ENCODE results near the gene TRAF5. TPM values are rescaled to one million over a fixed set of nuclear protein-coding genes. Genes with fewer than 3 reads are reported as not detected.
"Not testable (repeated sequence)": the region's sequence is repeated elsewhere in the genome, so short reads cannot be mapped to it uniquely, and the experiment has no call there.

Gene TRAF5
- total RNA-seq, 4 donors from 2014 or later = 2.7 to 9.2 (median 4.0) TPM

DNA sequence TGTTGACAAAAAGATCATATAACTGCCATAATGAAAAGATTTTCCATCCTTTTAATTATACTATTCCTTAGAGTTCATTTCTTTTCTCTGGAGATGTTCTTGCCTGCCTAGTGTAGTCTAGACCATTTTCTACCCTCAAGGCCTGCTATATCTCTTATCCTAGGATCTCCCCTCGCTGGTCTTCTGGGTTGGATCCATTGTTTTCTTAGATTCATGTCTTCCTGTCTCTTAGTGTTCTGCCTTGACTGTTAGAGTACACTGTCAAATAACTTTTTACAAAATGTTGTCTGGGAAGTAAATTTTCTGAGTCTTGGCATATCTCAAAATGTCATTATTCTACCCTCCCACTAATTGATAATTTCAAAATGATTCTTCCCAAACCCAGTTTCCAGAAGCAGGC lies 66.6 kb downstream of the TRAF5 start:
- intact Hi-C loops (cut with DNase I) = no loop called here
- no peak for DNase-seq
- Histone ChIP-seq H3K36me3 (no peaks in the 10 kb centered on the region), H3K4me1 (no peaks in the 10 kb centered on the region), H3K27me3 (no peaks in the 10 kb centered on the region), H3K27ac (no peak overlapping the region), H3K4me3 (no peak overlapping the region), H3K9me3 (no peaks in the 10 kb centered on the region)
- 89 to 94% methylated on average over 1 of the region's 1 CpG for WGBS, 2 donors
- TF ChIP-seq POLR2A (IDR thresholded peaks at IDR 0.05) = no peak
- TF ChIP-seq, protein P1, sequence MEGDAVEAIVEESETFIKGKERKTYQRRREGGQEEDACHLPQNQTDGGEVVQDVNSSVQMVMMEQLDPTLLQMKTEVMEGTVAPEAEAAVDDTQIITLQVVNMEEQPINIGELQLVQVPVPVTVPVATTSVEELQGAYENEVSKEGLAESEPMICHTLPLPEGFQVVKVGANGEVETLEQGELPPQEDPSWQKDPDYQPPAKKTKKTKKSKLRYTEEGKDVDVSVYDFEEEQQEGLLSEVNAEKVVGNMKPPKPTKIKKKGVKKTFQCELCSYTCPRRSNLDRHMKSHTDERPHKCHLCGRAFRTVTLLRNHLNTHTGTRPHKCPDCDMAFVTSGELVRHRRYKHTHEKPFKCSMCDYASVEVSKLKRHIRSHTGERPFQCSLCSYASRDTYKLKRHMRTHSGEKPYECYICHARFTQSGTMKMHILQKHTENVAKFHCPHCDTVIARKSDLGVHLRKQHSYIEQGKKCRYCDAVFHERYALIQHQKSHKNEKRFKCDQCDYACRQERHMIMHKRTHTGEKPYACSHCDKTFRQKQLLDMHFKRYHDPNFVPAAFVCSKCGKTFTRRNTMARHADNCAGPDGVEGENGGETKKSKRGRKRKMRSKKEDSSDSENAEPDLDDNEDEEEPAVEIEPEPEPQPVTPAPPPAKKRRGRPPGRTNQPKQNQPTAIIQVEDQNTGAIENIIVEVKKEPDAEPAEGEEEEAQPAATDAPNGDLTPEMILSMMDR (IDR thresholded peaks at IDR 0.05) = no peak

DNA sequence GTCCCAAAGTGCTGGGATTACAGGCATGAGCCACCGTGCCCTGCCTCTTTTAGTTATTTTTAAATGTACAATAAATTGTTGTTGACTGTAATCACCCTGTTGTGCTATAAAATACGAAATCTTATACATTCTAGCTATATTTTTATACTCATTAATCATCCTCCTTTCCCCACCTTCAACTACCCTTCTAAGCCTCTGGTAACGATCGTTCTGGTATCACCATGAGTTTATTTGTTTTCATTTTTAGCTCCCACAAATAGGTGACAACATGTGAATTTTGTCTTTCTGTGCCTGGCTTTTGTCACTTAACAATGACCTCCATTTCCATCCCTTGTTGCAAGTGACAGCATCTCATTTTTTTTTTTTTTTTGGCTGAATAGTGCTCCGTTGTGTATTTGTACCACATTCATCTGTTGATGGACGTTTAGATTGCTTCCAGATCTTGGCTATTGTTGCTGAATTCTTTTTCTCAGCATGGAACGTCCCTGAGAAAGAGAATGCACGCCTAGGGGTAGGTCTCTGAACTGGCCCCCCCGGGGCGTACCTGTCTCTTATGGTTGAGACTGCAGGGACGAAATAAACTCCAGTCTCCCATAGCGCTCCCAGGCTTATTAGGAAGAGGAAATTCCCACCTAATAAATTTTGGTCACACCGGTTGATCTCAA lies 71.8 kb downstream of the TRAF5 start:
- DNase-seq; H3K36me3 ChIP-seq; H3K27me3 ChIP-seq; H3K4me1 ChIP-seq; H3K4me3 ChIP-seq; H3K9me3 ChIP-seq; H3K27ac ChIP-seq; intact Hi-C loops (cut with DNase I): not testable (repeated sequence)
- WGBS, 2 donors = 83% methylated on average over 10 to 11 of the region's 13 CpGs

DNA sequence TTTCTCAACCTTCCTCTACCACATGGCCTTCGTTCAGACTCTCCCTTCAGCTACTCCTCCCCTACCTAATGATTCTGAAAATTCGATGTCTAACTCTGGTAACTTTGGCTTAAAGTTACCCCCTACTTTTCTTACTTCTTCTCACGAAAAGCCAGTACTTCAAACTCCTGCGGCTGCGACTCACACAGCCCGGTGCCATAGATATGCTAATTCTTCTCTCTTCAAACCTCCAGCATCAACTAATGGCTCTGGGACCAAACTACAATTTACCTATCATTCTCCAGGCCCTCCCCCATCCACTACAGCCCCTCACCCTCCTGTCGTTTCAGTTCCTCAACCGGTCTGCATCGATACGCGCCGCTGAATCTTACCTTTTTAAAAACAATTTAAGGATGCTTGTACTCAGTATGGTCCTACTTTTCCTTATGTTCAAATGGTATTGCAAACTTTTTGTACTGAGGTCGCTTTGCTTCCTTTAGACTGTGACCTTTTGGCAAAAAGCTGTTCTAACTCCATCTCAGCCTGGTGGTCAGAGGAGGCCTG lies 73.3 kb downstream of the TRAF5 start:
- intact Hi-C loops (cut with DNase I); H3K27ac ChIP-seq; H3K27me3 ChIP-seq; H3K36me3 ChIP-seq; H3K4me1 ChIP-seq; H3K4me3 ChIP-seq; DNase-seq; H3K9me3 ChIP-seq: not testable (repeated sequence)
- WGBS, 2 donors = 76 to 86% methylated on average over 13 of the region's 13 CpGs

DNA sequence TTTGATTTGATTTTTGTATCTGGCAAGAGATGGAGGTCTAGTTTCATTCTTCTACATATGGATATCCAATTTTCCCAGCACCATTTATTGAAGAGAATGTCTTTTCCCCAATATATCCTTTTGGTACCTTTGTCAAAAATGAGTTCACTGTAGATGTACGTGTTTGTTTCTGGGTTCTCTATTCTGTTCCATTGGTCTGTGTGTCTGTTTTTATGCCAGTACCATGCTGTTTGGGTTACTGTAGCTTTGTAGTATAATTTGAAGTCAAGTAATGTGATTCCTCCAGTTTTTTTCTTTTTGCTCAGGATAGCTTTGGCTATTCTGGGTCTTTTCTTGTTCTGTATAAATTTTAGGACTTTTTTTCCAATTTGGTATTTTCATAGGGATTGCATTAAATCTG lies 75.1 kb downstream of the TRAF5 start:
- H3K4me1 ChIP-seq; intact Hi-C loops (cut with DNase I); H3K27ac ChIP-seq; H3K9me3 ChIP-seq; DNase-seq; H3K4me3 ChIP-seq; H3K27me3 ChIP-seq; H3K36me3 ChIP-seq: not testable (repeated sequence)
- WGBS, 2 donors = 88 to 95% methylated on average over 1 of the region's 1 CpG

DNA sequence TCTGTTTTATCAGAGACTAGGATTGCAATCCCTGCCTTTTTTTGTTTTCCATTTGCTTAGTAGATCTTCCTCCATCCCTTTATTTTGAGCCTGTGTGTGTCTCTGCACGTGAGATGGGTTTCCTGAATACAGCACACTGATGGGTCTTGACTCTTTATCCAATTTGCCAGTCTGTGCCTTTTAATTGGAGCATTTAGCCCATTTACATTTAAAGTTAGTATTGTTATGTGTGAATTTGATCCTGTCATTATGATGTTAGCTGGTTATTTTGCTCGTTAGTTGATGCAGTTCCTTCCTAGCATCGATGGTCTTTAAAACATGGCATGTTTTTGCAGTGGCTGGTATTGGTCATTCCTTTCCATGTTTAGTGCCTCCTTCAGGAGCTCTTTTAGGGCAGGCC lies 79.5 kb downstream of the TRAF5 start:
- DNase-seq; H3K27ac ChIP-seq; H3K27me3 ChIP-seq; H3K36me3 ChIP-seq; H3K4me3 ChIP-seq; intact Hi-C loops (cut with DNase I); H3K4me1 ChIP-seq; H3K9me3 ChIP-seq: not testable (repeated sequence)
- WGBS, 2 donors = 100% methylated on average over 2 of the region's 3 CpGs

DNA sequence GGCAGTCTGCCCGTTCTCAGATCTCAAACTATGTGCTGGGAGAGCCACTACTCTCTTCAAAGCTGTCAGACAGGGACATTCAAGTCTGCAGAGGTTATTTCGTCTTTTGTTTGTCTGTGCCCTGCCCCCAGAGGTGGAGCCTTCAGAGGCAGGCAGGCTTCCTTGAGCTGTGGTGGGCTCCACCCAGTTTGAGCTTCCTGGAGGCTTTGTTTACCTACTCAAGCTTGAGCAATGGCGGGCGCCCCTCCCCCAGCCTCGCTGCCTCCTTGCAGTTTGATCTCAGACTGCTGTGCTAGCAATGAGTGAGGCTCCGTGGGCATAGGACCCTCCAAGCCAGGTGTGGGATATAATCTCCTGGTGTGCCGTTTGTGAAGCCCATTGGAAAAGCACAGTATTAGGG lies 81.1 kb downstream of the TRAF5 start:
- H3K27ac ChIP-seq; H3K4me3 ChIP-seq; intact Hi-C loops (cut with DNase I); H3K27me3 ChIP-seq; DNase-seq; H3K4me1 ChIP-seq; H3K36me3 ChIP-seq; H3K9me3 ChIP-seq: not testable (repeated sequence)
- WGBS, 2 donors = 88 to 91% methylated on average over 4 to 6 of the region's 7 CpGs

DNA sequence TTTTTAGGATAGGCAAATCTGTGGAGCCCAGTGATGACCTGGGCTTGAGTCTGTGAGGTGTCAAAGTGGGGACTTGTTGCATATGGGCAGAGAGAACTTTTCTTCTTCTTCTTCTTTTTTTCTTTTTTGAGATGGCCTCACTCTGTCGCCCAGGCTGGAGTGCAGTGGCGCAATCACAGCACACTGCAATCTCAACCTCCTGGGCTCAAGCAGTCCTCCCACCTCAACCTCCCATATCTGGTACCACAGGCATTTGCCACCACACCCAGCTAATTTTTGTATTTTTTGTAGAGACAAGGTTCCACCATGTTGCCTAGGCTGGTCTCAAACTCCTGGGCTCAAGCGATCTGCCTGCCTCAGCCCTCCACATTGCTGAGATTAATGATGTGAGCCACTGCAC lies 85.0 kb downstream of the TRAF5 start:
- peaks cover 0 to 5% (median 0%) of the 10 kb centered on the region in 3 donors for H3K4me1 ChIP-seq
- WGBS, 2 donors = 78 to 86% methylated on average over 3 of the region's 3 CpGs
- TF ChIP-seq POLR2A (IDR thresholded peaks at IDR 0.05) = no peak
- TF ChIP-seq, protein P1 (IDR thresholded peaks at IDR 0.05) = no peak
- DNase-seq = no peak
- no peaks in the 10 kb centered on the region for H3K27me3 ChIP-seq
- H3K36me3 ChIP-seq = no peaks in the 10 kb centered on the region
- H3K4me3 ChIP-seq = no peak overlapping the region
- no peak overlapping the region for H3K27ac ChIP-seq
- intact Hi-C loops (cut with DNase I) = no loop called here
- H3K9me3 ChIP-seq = no peaks in the 10 kb centered on the region

DNA sequence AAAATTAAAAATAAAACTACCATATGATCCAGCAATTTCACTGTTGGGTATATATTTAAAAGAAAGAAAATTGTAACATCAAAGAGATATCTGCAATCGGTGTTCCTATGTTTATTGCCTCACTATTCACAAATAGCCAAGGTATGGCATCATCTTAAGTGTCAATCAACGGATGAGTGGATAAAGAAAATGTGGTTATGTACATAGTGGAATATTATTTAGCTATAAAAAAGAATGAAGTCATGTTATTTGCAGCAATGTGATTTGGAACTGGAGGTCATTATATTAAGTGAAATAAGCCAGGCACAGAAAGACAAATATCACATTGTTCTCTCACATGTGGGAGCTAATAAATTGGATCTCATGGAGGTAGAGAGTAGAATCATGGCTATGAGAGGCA lies 89.1 kb downstream of the TRAF5 start:
- no peaks in the 10 kb centered on the region for H3K27me3 ChIP-seq
- H3K9me3 ChIP-seq = no peaks in the 10 kb centered on the region
- peaks cover 0 to 12% (median 0%) of the 10 kb centered on the region in 3 donors for H3K4me1 ChIP-seq
- DNase-seq = no peak
- H3K27ac ChIP-seq = no peak overlapping the region
- 94% methylated on average over 2 of the region's 2 CpGs for WGBS, 2 donors
- intact Hi-C loops (cut with DNase I) = no loop called here
- H3K36me3 ChIP-seq = no peaks in the 10 kb centered on the region
- peak overlapping the region in 1 of 4 donors; percentile 59 for H3K4me3 ChIP-seq
- TF ChIP-seq POLR2A (IDR thresholded peaks at IDR 0.05) = no peak
- TF ChIP-seq, protein P1 (IDR thresholded peaks at IDR 0.05) = no peak

DNA sequence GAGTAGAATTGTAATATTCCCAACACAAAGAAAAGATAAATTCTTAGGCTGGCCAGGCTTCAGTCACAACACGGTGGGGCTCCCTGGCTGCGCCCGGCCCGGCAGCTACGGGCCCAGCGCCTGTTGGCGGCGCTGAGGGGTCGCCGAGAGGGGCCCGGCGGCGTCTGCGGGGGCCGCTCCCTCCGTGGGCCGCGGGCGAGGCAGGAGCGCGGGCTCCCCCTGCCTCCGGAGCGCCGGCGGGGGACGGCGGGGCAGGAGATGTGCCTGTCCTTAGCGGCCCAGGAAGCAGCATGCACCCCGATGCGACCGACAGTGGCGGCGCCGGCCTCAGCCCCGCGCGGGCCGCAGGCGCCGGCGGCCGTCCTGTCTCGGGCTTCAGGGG lies 89.6 kb downstream of the TRAF5 start:
- H3K9me3 ChIP-seq; H3K27me3 ChIP-seq; DNase-seq; intact Hi-C loops (cut with DNase I); H3K36me3 ChIP-seq: not testable (repeated sequence)
- Histone ChIP-seq H3K27ac (peak overlapping the region; percentile 34 to 76 (median 63)), H3K4me3 (peak overlapping the region; percentile 28 to 70 (median 54)), H3K4me1 (peaks cover 0 to 12% (median 0%) of the 10 kb centered on the region in 3 donors)
- 2 to 11% methylated on average over 10 to 12 of the region's 43 CpGs for WGBS, 2 donors

DNA sequence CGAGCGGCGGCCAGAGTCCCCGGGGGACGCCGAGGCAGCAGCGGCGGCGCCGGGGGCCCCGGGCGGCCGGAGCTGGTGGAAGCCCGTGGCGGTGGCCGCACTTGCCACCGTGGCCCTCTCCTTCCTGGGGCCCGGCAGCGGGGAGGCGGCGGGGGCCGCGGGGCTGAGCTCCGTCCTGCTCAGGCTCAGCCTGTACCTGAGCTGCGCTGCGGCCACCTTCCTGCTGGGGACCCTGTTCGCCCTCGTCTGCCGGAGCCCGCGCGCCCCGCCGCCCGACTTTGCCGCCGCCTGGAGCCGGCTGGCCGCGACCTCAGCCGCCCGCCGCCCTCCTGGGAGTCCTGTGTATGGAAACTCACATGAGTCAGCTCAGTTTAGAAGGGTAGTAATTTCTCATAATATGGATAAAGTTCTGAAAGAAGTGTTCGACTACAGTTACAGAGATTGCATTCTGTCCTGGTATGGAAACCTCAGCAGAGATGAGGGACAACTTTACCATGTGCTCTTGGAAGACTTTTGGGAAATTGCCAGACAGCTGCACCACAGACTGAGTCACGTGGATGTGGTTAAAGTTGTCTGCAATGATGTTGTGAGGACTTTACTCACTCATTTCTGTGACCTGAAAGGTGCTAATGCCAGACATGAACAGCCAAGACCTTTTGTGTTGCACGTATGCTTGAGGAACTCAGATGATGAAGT lies 90.1 kb downstream of the TRAF5 start:
- intact Hi-C loops (cut with DNase I); DNase-seq; H3K9me3 ChIP-seq; H3K36me3 ChIP-seq; H3K27me3 ChIP-seq: not testable (repeated sequence)
- Histone ChIP-seq H3K4me1 (peaks cover 0 to 12% (median 0%) of the 10 kb centered on the region in 3 donors), H3K27ac (peak overlapping the region; percentile 34 to 76 (median 63)), H3K4me3 (peak overlapping the region; percentile 28 to 70 (median 54))
- 10 to 29% methylated on average over 3 of the region's 46 CpGs for WGBS, 2 donors
